Measurements from ENCODE around the gene TRIM65.

GRCh38 chr17:75861927-75862317 lies 34.8 kb downstream of the TRIM65 start:
- TF ChIP-seq CTCF (IDR thresholded peaks at IDR 0.05) = no peak
- no peak for TF ChIP-seq ZFX (IDR thresholded peaks at IDR 0.05; ENCODE audit: borderline replicate concordance)

Data from 22Rv1 (cell line).